Activated CD8-positive, alpha-beta T cell treated with anti-CD3 and anti-CD28 coated beads for 36 hours (primary cell): ENCODE data around the gene FCN3. TPM values are rescaled to one million over a fixed set of nuclear protein-coding genes. Genes with fewer than 3 reads are reported as not detected.

ENCODE experiments used
- ATAC-seq: fragments of 200-7000 bp; cut with Tn5 transposase; one replicate; pipeline ENCODE4 v1.10.0; 2021; ENCODE audit warnings: mild to moderate bottlenecking, moderate library complexity
- CTCF ChIA-PET: fragments of 350-600 bp; sonication (Branson Sonifier 250); formaldehyde crosslinking; loops from one replicate; lab custom pipeline; 2021; ENCODE audit warnings: antibody characterized with exemption; lab: Charles Lee
- POLR2A ChIA-PET: fragments of 350-600 bp; sonication (Branson Sonifier 250); formaldehyde crosslinking; loops from one replicate; lab custom pipeline; 2021; ENCODE audit warnings: antibody characterized with exemption; lab: Charles Lee
- DNase-seq: peaks from one replicate; pipeline ENCODE4 v3.0.0-alpha.2; 2020
- H3K27ac Mint-ChIP-seq: one replicate; pipeline ENCODE4 v1.8.0; 2021; ENCODE audit warnings: mild to moderate bottlenecking, mixed read lengths
- H3K27me3 Mint-ChIP-seq: one replicate; pipeline ENCODE4 v1.8.0; 2021; ENCODE audit warnings: mixed read lengths
- H3K36me3 Mint-ChIP-seq: one replicate; pipeline ENCODE4 v1.8.0; 2021; ENCODE audit warnings: low read depth, mixed read lengths
- H3K4me1 Mint-ChIP-seq: one replicate; pipeline ENCODE4 v1.8.0; 2021; ENCODE audit warnings: low read depth, mixed read lengths
- H3K4me3 Mint-ChIP-seq: one replicate; pipeline ENCODE4 v1.8.0; 2021; ENCODE audit warnings: mild to moderate bottlenecking, moderate library complexity, mixed read lengths
- H3K9me3 Mint-ChIP-seq: one replicate; pipeline ENCODE4 v1.8.0; 2021; ENCODE audit warnings: mixed read lengths
- CTCF ChIP-seq: fragments of 200-600 bp; IDR thresholded peaks from one replicate; pipeline ENCODE4 v1.8.0; 2022; ENCODE audit warnings: antibody characterized with exemption, mild to moderate bottlenecking
- intact Hi-C: fragments of 100-400 bp; cut with micrococcal nuclease; formaldehyde crosslinking; loops from one replicate; pipeline ENCODE4 v1.10.0; 2022
- total RNA-seq, 2 experiments: library from RNA; stranded (reverse); gene quantifications; one replicate each; pipeline ENCODE4 v1.2.3, GENCODE V29; 2021

The FCN3 gene
- total RNA-seq, 2 experiments from 2014 or later: not detected

- ChIA-PET POLR2A (interaction anchor here (1.1 kb wide), 1 partner anchor 9 kb away, joined by 3 read pairs; no protein-coding TSS in a partner anchor), CTCF (interaction anchor here (0.6 to 2.9 kb wide), 5 partner anchors 10 to 258 kb away, joined by 3 to 13 read pairs (median 3); no protein-coding TSS in a partner anchor)
- intact Hi-C loops: no loop called here
Measured at GRCh38 chr1:27405074-27405473, 30.4 kb upstream of the FCN3 start.

GRCh38 chr1:27403931-27404330 lies 29.3 kb upstream of the FCN3 start:
- POLR2A ChIA-PET: interaction anchor here (1.0 to 1.2 kb wide), 2 partner anchors 14 to 62 kb away, joined by 4 read pairs; partner anchors contain the start of gene SYTL1
- H3K27ac Mint-ChIP-seq: peak overlapping the region; percentile 83
- H3K27me3 Mint-ChIP-seq: no peaks in the 10 kb centered on the region
- intact Hi-C loops: no loop called here
- ATAC-seq (no peak), DNase-seq (no peak)
- H3K4me1 Mint-ChIP-seq: peaks cover 24% of the 10 kb centered on the region
- H3K9me3 Mint-ChIP-seq: no peaks in the 10 kb centered on the region
- no peak overlapping the region for H3K4me3 Mint-ChIP-seq
- H3K36me3 Mint-ChIP-seq: peaks cover 3% of the 10 kb centered on the region
- CTCF ChIA-PET: interaction anchor here (0.5 to 12.1 kb wide), 17 partner anchors 9 to 360 kb away, joined by 3 to 293 read pairs (median 5); partner anchors contain the start of genes AHDC1, SYTL1 and WASF2
- TF ChIP-seq CTCF: no peak

More at GRCh38 chr1:27405074-27405473, 30.4 kb upstream of the FCN3 start:
- H3K27ac Mint-ChIP-seq: no peak overlapping the region
- no peak for DNase-seq
- ATAC-seq: no peak
- H3K4me1 Mint-ChIP-seq: peaks cover 24% of the 10 kb centered on the region
- no peak for TF ChIP-seq CTCF
- H3K4me3 Mint-ChIP-seq: no peak overlapping the region
- H3K9me3 Mint-ChIP-seq: no peaks in the 10 kb centered on the region
- no peaks in the 10 kb centered on the region for H3K27me3 Mint-ChIP-seq
- H3K36me3 Mint-ChIP-seq: peaks cover 5% of the 10 kb centered on the region

- H3K27ac Mint-ChIP-seq: peak overlapping the region; percentile 83
- peak; percentile 56 for TF ChIP-seq CTCF
- no peaks in the 10 kb centered on the region for H3K9me3 Mint-ChIP-seq
- POLR2A ChIA-PET: interaction anchor here (0.8 to 1.2 kb wide), 4 partner anchors 14 to 155 kb away, joined by 3 to 4 read pairs (median 4); partner anchors contain the start of gene SYTL1
- no peaks in the 10 kb centered on the region for H3K27me3 Mint-ChIP-seq
- peak; percentile 83 for ATAC-seq
- H3K4me1 Mint-ChIP-seq: peaks cover 24% of the 10 kb centered on the region
- H3K4me3 Mint-ChIP-seq: peak overlapping the region; percentile 35
- intact Hi-C loops: no loop called here
- H3K36me3 Mint-ChIP-seq: no peaks in the 10 kb centered on the region
- DNase-seq: peak; percentile 75
- CTCF ChIA-PET: interaction anchor here (0.5 to 12.1 kb wide), 29 partner anchors 8 to 359 kb away, joined by 3 to 293 read pairs (median 4); partner anchors contain the start of genes AHDC1, SYTL1 and WASF2
Measured at GRCh38 chr1:27403065-27403726, 28.6 kb upstream of the FCN3 start.

GRCh38 chr1:27402349-27402754 lies 27.7 kb upstream of the FCN3 start:
- peak overlapping the region; percentile 83 for H3K27ac Mint-ChIP-seq
- H3K36me3 Mint-ChIP-seq: no peaks in the 10 kb centered on the region
- ChIA-PET POLR2A (interaction anchor here (0.5 to 0.9 kb wide), 5 partner anchors 50 to 156 kb away, joined by 3 to 4 read pairs (median 3); no protein-coding TSS in a partner anchor), CTCF (interaction anchor here (0.8 to 12.1 kb wide), 26 partner anchors 7 to 260 kb away, joined by 3 to 293 read pairs (median 4); partner anchors contain the start of genes AHDC1 and WASF2)
- no peak for ATAC-seq
- no peaks in the 10 kb centered on the region for H3K9me3 Mint-ChIP-seq
- no peaks in the 10 kb centered on the region for H3K27me3 Mint-ChIP-seq
- no peak for TF ChIP-seq CTCF
- H3K4me3 Mint-ChIP-seq: no peak overlapping the region
- intact Hi-C loops: no loop called here
- peaks cover 24% of the 10 kb centered on the region for H3K4me1 Mint-ChIP-seq
- no peak for DNase-seq

- Mint-ChIP-seq H3K27me3 (no peaks in the 10 kb centered on the region), H3K27ac (no peak overlapping the region), H3K4me3 (no peak overlapping the region), H3K36me3 (no peaks in the 10 kb centered on the region), H3K4me1 (peaks cover 24% of the 10 kb centered on the region), H3K9me3 (no peaks in the 10 kb centered on the region)
- ATAC-seq: no peak
- ChIA-PET POLR2A (interaction anchor here (0.7 kb wide), 1 partner anchor 127 kb away, joined by 3 read pairs; no protein-coding TSS in a partner anchor), CTCF (interaction anchor here (2.8 to 12.1 kb wide), 4 partner anchors 13 to 206 kb away, joined by 16 to 293 read pairs (median 70); partner anchors contain the start of gene AHDC1)
- no peak for DNase-seq
- TF ChIP-seq CTCF: no peak
- intact Hi-C loops: no loop called here
Measured at GRCh38 chr1:27400963-27401341, 26.3 kb upstream of the FCN3 start.
